CD8-positive, alpha-beta memory T cell (primary cell): ENCODE measurements around the gene SLC25A21. TPM values are rescaled to one million over a fixed set of nuclear protein-coding genes. Genes with fewer than 3 reads are reported as not detected.

Source experiments
- CTCF ChIA-PET: fragments of 350-600 bp; sonication (Branson Sonifier 250); formaldehyde crosslinking; loops from one replicate; lab custom pipeline; 2021; ENCODE audit warnings: antibody characterized with exemption; lab: Charles Lee
- POLR2A ChIA-PET: fragments of 350-600 bp; sonication (Branson Sonifier 250); formaldehyde crosslinking; loops from one replicate; lab custom pipeline; 2021; ENCODE audit warnings: antibody characterized with exemption; lab: Charles Lee
- DNase-seq, 5 donors: peaks; one replicate each; pipeline versions ENCODE4 v3.0.0 to v3.0.0-alpha.2; 2020 to 2022; ENCODE audit warnings: mixed read lengths in 1 of 5
- H3K27ac ChIP-seq: one replicate; pipeline ENCODE4 v1.7.0; 2013; ENCODE audit warnings: low read depth, mild to moderate bottlenecking, low read length, moderate library complexity
- H3K27me3 ChIP-seq: 2 replicates; pipeline ENCODE4 v1.7.0; 2013; ENCODE audit warnings: low read length, mild to moderate bottlenecking; ENCODE audit not compliant: insufficient read depth, poor library complexity, severe bottlenecking
- H3K36me3 ChIP-seq: 2 replicates; pipeline ENCODE4 v1.7.0; 2013; ENCODE audit warnings: mild to moderate bottlenecking, low read length, moderate library complexity; ENCODE audit not compliant: insufficient read depth
- H3K4me1 ChIP-seq: 2 replicates; pipeline ENCODE4 v1.7.0; 2013; ENCODE audit warnings: mild to moderate bottlenecking, low read length, moderate library complexity; ENCODE audit not compliant: insufficient read depth
- H3K4me3 ChIP-seq: 2 replicates; pipeline ENCODE4 v1.7.0; 2013; ENCODE audit warnings: mild to moderate bottlenecking, low read length
- H3K9me3 ChIP-seq: 2 replicates; pipeline ENCODE4 v1.7.0; 2013; ENCODE audit warnings: mild to moderate bottlenecking, low read length
- H3K27ac Mint-ChIP-seq, 8 donors: one replicate each; pipeline ENCODE4 v1.8.0; 2020 to 2021; ENCODE audit warnings: mixed read lengths in 8 of 8, mild to moderate bottlenecking in 6 of 8, inconsistent platforms in 3 of 8, moderate library complexity in 3 of 8
- H3K27me3 Mint-ChIP-seq, 2 donors: one replicate each; pipeline ENCODE4 v1.8.0; 2020 to 2021; ENCODE audit warnings: mixed read lengths in 2 of 2, mild to moderate bottlenecking in 1 of 2, moderate library complexity in 1 of 2
- H3K36me3 Mint-ChIP-seq, 3 donors: one replicate each; pipeline ENCODE4 v1.8.0; 2020 to 2021; ENCODE audit warnings: mixed read lengths in 3 of 3, inconsistent platforms in 1 of 3, mild to moderate bottlenecking in 1 of 3
- H3K4me1 Mint-ChIP-seq, 3 donors: one replicate each; pipeline ENCODE4 v1.8.0; 2020 to 2021; ENCODE audit warnings: mixed read lengths in 3 of 3, inconsistent platforms in 1 of 3, mild to moderate bottlenecking in 1 of 3
- H3K4me3 Mint-ChIP-seq, 7 donors: one replicate each; pipeline ENCODE4 v1.8.0; 2020 to 2021; ENCODE audit warnings: mixed read lengths in 7 of 7, mild to moderate bottlenecking in 6 of 7, moderate library complexity in 4 of 7, inconsistent platforms in 2 of 7
- H3K9me3 Mint-ChIP-seq, 5 donors: one replicate each; pipeline ENCODE4 v1.8.0; 2020 to 2022; ENCODE audit warnings: mixed read lengths in 5 of 5, mild to moderate bottlenecking in 3 of 5, moderate library complexity in 2 of 5, inconsistent platforms in 1 of 5
- polyA plus RNA-seq: library from polyadenylated mRNA; unstranded; fragments of 300-500 nt; fragmentation: Illumina TruSeq; gene quantifications from one replicate; pipeline ENCODE4 v1.2.3, GENCODE V29; 2021
- total RNA-seq, 2 experiments: library from RNA; stranded (reverse); gene quantifications; one replicate each; pipeline ENCODE4 v1.2.3, GENCODE V29; 2021

Gene SLC25A21
- total and polyA plus RNA-seq, 3 experiments from 2014 or later: not detected

DNA sequence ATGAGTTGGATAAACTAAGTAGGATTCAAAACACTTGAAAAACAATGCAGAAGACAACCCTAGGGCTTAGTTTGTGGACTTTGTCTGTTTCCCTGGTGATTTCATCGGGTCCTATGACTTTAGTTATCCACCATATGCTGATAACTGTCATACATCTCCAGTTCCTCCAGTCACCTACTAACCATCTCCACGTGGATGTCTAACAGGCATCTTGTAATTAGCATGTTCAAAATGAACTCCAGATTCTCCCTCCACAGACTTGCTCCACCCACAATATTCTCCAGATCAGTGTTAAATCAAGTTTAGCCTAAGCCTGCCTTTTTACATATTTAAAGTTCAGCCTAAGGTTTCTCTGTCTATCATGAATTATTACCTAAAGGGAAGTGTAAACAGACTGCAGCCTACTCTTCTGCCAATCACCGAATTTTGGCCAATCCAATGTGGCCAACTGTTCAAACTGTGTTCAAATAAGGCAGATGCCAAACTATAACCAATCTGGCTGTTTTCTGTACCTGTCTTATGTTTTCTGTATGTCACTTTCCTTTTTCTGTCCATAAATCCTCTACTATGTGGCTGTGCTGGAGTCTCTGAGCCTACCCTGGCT, 423.7 kb downstream of the SLC25A21 start:
- no peak overlapping the region for H3K4me3 Mint-ChIP-seq
- CTCF ChIA-PET: no interaction called here

DNA sequence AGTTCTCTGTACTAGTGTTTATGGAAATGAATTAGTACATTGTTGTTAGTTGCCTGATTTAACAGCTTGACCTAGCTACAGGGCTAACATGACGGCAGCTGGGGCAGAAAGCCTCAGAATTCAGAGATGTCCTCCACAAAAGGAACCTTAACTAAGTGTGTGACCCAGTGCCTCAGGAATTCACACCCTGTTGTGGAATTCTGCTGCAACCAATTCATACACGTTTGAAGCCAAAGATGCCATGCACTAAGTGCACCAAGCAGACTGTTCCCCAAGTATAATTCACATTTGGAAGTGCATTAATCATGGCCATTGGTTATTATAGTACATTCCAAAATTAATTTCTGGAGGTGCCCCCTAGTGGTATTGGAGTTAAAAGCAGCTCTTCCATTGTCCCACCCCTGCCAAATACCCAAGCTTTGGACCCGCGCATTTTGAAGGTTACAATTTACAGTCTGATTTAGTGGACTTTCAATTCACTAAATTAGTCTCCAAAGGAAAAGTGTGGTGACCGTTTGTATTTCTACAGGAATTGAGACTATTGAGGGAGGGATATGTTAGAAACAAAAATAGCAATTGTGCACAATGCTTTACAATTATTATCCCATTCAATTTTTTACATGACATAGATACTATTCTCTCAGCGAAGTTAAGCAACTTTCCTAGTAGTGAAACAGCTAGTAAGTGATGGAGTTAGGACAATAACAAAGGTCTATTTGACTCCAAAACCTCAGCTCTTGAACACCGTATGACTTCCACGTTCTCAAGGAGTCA, 424.8 kb downstream of the SLC25A21 start:
- ChIA-PET POLR2A (no interaction called here), CTCF (no interaction called here)
- no peaks in the 10 kb centered on the region for H3K27me3 Mint-ChIP-seq

More for the DNA sequence above, 423.7 kb downstream of the SLC25A21 start:
- Histone ChIP-seq H3K27ac (no peak overlapping the region), H3K27me3 (no peaks in the 10 kb centered on the region), H3K36me3 (no peaks in the 10 kb centered on the region), H3K4me3 (no peak overlapping the region), H3K9me3 (no peaks in the 10 kb centered on the region), H3K4me1 (no peaks in the 10 kb centered on the region)
- Mint-ChIP-seq H3K36me3 (no peaks in the 10 kb centered on the region), H3K27ac (no peak overlapping the region), H3K9me3 (peaks cover 3 to 18% (median 15%) of the 10 kb centered on the region in 5 donors), H3K27me3 (no peaks in the 10 kb centered on the region), H3K4me1 (no peaks in the 10 kb centered on the region)
- POLR2A ChIA-PET: no interaction called here
- DNase-seq: no peak

DNA sequence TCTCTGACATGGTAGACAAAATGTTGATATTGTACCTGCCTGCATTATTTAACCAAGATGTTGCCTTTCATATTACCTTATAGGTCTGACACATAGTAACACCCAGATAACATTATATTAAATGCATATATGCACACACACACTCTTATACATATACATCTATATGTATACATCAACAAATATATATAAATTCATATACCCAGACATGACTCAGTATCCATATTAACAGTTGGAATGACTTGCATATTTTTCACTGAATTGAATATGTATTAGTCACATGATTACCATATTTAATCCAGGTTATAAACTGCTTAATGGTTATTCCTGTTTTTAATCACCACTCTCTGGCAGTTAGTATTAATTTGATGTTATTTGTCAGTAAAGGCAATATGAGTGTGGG, 425.5 kb downstream of the SLC25A21 start:
- no peaks in the 10 kb centered on the region for H3K4me1 ChIP-seq
- no peak overlapping the region for H3K27ac ChIP-seq
- H3K9me3 ChIP-seq: no peaks in the 10 kb centered on the region
- H3K4me3 Mint-ChIP-seq: no peak overlapping the region
- DNase-seq: no peak
- H3K27me3 ChIP-seq: no peaks in the 10 kb centered on the region
- peaks cover 6 to 16% (median 12%) of the 10 kb centered on the region in 5 donors for H3K9me3 Mint-ChIP-seq
- H3K36me3 Mint-ChIP-seq: no peaks in the 10 kb centered on the region
- ChIA-PET POLR2A (no interaction called here), CTCF (no interaction called here)
- no peaks in the 10 kb centered on the region for H3K36me3 ChIP-seq
- no peaks in the 10 kb centered on the region for H3K4me1 Mint-ChIP-seq
- H3K4me3 ChIP-seq: no peak overlapping the region
- H3K27me3 Mint-ChIP-seq: no peaks in the 10 kb centered on the region
- H3K27ac Mint-ChIP-seq: no peak overlapping the region

More for the DNA sequence above, 424.8 kb downstream of the SLC25A21 start:
- H3K27ac Mint-ChIP-seq: no peak overlapping the region
- Histone ChIP-seq H3K27ac (no peak overlapping the region), H3K36me3 (no peaks in the 10 kb centered on the region), H3K9me3 (no peaks in the 10 kb centered on the region), H3K27me3 (no peaks in the 10 kb centered on the region), H3K4me1 (no peaks in the 10 kb centered on the region), H3K4me3 (no peak overlapping the region)
- H3K4me1 Mint-ChIP-seq: no peaks in the 10 kb centered on the region
- no peaks in the 10 kb centered on the region for H3K36me3 Mint-ChIP-seq
- no peak overlapping the region for H3K4me3 Mint-ChIP-seq
- H3K9me3 Mint-ChIP-seq: peaks cover 0 to 15% (median 12%) of the 10 kb centered on the region in 5 donors
- DNase-seq: no peak

DNA sequence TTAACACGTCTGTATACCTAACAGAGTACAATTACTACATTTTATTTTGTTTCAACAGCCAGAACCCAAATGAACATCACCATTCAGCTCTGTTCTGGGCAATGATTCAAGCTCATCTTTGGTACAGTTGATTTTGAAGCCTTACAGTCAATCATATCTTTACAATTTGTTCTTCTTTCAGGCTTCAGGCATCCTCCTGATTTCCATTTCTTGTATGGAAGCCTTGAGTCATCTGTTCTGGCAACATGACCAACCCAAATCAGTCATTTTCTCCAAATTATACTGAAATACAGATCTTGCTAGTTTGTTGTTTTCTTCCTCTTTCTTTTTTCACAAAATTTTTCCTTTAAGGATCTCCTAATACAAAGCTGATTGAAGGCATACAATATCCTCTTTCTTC, 430.5 kb downstream of the SLC25A21 start:
- H3K4me1 Mint-ChIP-seq: no peaks in the 10 kb centered on the region

GRCh38 chr14:36738269-36738668, 434.1 kb downstream of the SLC25A21 start:
- DNase-seq: no peak
- Histone ChIP-seq H3K4me3 (no peak overlapping the region), H3K27me3 (no peaks in the 10 kb centered on the region), H3K27ac (no peak overlapping the region), H3K4me1 (no peaks in the 10 kb centered on the region), H3K36me3 (no peaks in the 10 kb centered on the region), H3K9me3 (no peaks in the 10 kb centered on the region)
- peaks cover 0 to 10% (median 3%) of the 10 kb centered on the region in 5 donors for H3K9me3 Mint-ChIP-seq
- H3K4me3 Mint-ChIP-seq: no peak overlapping the region
- no peaks in the 10 kb centered on the region for H3K36me3 Mint-ChIP-seq
- H3K27me3 Mint-ChIP-seq: no peaks in the 10 kb centered on the region
- ChIA-PET POLR2A (no interaction called here), CTCF (no interaction called here)
- H3K27ac Mint-ChIP-seq: no peak overlapping the region
- no peaks in the 10 kb centered on the region for H3K4me1 Mint-ChIP-seq

More for the DNA sequence above, 430.5 kb downstream of the SLC25A21 start:
- DNase-seq: no peak
- no peaks in the 10 kb centered on the region for H3K27me3 Mint-ChIP-seq
- Histone ChIP-seq H3K27me3 (no peaks in the 10 kb centered on the region), H3K36me3 (no peaks in the 10 kb centered on the region), H3K4me1 (no peaks in the 10 kb centered on the region), H3K4me3 (no peak overlapping the region), H3K9me3 (no peaks in the 10 kb centered on the region), H3K27ac (no peak overlapping the region)
- no peak overlapping the region for H3K4me3 Mint-ChIP-seq
- POLR2A ChIA-PET: no interaction called here
- H3K9me3 Mint-ChIP-seq: peaks cover 2 to 16% (median 6%) of the 10 kb centered on the region in 5 donors
- no peak overlapping the region for H3K27ac Mint-ChIP-seq
- no peaks in the 10 kb centered on the region for H3K36me3 Mint-ChIP-seq
- CTCF ChIA-PET: no interaction called here

GRCh38 chr14:36726128-36726527, 446.3 kb downstream of the SLC25A21 start:
- no peaks in the 10 kb centered on the region for H3K27me3 ChIP-seq
- DNase-seq: no peak
- H3K9me3 Mint-ChIP-seq: peaks cover 0 to 8% (median 0%) of the 10 kb centered on the region in 5 donors
- no peaks in the 10 kb centered on the region for H3K4me1 Mint-ChIP-seq
- H3K27me3 Mint-ChIP-seq: no peaks in the 10 kb centered on the region
- no peaks in the 10 kb centered on the region for H3K36me3 Mint-ChIP-seq
- CTCF ChIA-PET: no interaction called here
- no peak overlapping the region for H3K27ac Mint-ChIP-seq
- no peaks in the 10 kb centered on the region for H3K36me3 ChIP-seq
- H3K4me3 ChIP-seq: no peak overlapping the region
- POLR2A ChIA-PET: no interaction called here
- no peaks in the 10 kb centered on the region for H3K4me1 ChIP-seq
- H3K4me3 Mint-ChIP-seq: no peak overlapping the region
- no peaks in the 10 kb centered on the region for H3K9me3 ChIP-seq
- no peak overlapping the region for H3K27ac ChIP-seq

GRCh38 chr14:36724162-36724561, 448.2 kb downstream of the SLC25A21 start:
- Histone ChIP-seq H3K9me3 (no peaks in the 10 kb centered on the region), H3K27ac (no peak overlapping the region), H3K36me3 (no peaks in the 10 kb centered on the region), H3K4me3 (no peak overlapping the region), H3K4me1 (no peaks in the 10 kb centered on the region), H3K27me3 (no peaks in the 10 kb centered on the region)
- H3K36me3 Mint-ChIP-seq: no peaks in the 10 kb centered on the region
- H3K27me3 Mint-ChIP-seq: no peaks in the 10 kb centered on the region
- H3K27ac Mint-ChIP-seq: no peak overlapping the region
- no peaks in the 10 kb centered on the region for H3K4me1 Mint-ChIP-seq
- H3K9me3 Mint-ChIP-seq: peaks cover 0 to 8% (median 0%) of the 10 kb centered on the region in 5 donors
- no peak for DNase-seq
- POLR2A ChIA-PET: no interaction called here
- no peak overlapping the region for H3K4me3 Mint-ChIP-seq
- CTCF ChIA-PET: no interaction called here

DNA sequence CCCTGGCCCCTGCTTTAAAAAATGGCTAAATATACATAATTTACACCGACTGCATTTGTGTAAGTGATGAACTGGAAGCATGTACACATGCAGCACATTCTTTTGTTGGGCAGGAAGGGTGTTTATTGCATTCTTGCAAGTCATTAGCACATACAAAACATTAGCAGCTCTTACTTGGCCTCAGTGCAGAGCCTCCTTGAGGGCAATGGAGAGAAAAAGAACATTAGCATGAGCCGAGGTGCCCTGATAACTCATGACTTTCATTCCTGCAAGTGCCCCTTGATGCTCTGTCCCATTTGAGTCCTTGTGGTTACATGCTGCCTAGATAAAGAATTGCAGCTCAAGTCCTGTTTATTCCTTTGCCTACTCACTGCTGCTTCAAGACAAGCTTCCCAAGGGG, 448.9 kb downstream of the SLC25A21 start:
- Mint-ChIP-seq H3K4me1 (no peaks in the 10 kb centered on the region), H3K27me3 (no peaks in the 10 kb centered on the region), H3K9me3 (peaks cover 0 to 8% (median 0%) of the 10 kb centered on the region in 5 donors), H3K36me3 (no peaks in the 10 kb centered on the region), H3K27ac (no peak overlapping the region), H3K4me3 (no peak overlapping the region)
- Histone ChIP-seq H3K4me1 (no peaks in the 10 kb centered on the region), H3K9me3 (no peaks in the 10 kb centered on the region), H3K27ac (no peak overlapping the region), H3K4me3 (no peak overlapping the region), H3K27me3 (no peaks in the 10 kb centered on the region), H3K36me3 (no peaks in the 10 kb centered on the region)
- ChIA-PET POLR2A (no interaction called here), CTCF (no interaction called here)
- no peak for DNase-seq
